ENCODE results near the gene GABRG3. TPM values are rescaled to one million over a fixed set of nuclear protein-coding genes. Genes with fewer than 3 reads are reported as not detected.

Gene GABRG3
- total and polyA plus RNA-seq, 2 experiments from 2014 or later = 0.10 to 1.4 TPM

DNA sequence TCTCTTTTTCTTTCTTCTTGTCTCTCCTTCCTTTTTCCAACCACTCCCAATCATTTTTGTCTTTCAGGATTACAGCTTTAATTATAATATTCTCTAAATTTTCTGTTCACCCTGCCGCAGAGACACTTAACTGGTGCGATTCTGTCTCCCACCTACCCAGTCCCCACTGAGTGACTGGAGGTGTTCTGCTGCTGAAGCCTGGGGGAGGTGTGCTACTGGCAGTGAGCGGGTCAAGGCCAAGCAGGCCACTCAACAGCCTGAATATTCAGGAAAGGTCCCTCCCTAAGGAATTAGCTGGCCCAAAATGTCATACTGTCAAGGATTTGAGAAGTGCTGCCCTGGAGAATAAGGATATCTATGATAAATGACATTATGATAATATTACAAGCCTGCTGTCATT, 126.5 kb downstream of the GABRG3 start (continued):
- TF ChIP-seq, protein P1, sequence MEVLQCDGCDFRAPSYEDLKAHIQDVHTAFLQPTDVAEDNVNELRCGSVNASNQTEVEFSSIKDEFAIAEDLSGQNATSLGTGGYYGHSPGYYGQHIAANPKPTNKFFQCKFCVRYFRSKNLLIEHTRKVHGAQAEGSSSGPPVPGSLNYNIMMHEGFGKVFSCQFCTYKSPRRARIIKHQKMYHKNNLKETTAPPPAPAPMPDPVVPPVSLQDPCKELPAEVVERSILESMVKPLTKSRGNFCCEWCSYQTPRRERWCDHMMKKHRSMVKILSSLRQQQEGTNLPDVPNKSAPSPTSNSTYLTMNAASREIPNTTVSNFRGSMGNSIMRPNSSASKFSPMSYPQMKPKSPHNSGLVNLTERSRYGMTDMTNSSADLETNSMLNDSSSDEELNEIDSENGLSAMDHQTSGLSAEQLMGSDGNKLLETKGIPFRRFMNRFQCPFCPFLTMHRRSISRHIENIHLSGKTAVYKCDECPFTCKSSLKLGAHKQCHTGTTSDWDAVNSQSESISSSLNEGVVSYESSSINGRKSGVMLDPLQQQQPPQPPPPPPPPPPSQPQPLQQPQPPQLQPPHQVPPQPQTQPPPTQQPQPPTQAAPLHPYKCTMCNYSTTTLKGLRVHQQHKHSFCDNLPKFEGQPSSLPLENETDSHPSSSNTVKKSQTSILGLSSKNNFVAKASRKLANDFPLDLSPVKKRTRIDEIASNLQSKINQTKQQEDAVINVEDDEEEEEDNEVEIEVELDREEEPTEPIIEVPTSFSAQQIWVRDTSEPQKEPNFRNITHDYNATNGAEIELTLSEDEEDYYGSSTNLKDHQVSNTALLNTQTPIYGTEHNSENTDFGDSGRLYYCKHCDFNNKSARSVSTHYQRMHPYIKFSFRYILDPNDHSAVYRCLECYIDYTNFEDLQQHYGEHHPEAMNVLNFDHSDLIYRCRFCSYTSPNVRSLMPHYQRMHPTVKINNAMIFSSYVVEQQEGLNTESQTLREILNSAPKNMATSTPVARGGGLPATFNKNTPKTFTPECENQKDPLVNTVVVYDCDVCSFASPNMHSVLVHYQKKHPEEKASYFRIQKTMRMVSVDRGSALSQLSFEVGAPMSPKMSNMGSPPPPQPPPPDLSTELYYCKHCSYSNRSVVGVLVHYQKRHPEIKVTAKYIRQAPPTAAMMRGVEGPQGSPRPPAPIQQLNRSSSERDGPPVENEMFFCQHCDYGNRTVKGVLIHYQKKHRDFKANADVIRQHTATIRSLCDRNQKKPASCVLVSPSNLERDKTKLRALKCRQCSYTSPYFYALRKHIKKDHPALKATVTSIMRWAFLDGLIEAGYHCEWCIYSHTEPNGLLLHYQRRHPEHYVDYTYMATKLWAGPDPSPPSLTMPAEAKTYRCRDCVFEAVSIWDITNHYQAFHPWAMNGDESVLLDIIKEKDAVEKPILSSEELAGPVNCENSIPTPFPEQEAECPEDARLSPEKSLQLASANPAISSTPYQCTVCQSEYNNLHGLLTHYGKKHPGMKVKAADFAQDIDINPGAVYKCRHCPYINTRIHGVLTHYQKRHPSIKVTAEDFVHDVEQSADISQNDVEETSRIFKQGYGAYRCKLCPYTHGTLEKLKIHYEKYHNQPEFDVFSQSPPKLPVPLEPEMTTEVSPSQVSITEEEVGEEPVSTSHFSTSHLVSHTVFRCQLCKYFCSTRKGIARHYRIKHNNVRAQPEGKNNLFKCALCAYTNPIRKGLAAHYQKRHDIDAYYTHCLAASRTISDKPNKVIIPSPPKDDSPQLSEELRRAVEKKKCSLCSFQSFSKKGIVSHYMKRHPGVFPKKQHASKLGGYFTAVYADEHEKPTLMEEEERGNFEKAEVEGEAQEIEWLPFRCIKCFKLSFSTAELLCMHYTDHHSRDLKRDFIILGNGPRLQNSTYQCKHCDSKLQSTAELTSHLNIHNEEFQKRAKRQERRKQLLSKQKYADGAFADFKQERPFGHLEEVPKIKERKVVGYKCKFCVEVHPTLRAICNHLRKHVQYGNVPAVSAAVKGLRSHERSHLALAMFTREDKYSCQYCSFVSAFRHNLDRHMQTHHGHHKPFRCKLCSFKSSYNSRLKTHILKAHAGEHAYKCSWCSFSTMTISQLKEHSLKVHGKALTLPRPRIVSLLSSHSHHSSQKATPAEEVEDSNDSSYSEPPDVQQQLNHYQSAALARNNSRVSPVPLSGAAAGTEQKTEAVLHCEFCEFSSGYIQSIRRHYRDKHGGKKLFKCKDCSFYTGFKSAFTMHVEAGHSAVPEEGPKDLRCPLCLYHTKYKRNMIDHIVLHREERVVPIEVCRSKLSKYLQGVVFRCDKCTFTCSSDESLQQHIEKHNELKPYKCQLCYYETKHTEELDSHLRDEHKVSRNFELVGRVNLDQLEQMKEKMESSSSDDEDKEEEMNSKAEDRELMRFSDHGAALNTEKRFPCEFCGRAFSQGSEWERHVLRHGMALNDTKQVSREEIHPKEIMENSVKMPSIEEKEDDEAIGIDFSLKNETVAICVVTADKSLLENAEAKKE (CRISPR knock-in tag; IDR thresholded peaks at IDR 0.05) = no peak
- no peak for TF ChIP-seq JUNB (IDR thresholded peaks at IDR 0.05; ENCODE audit: unreplicated experiment)
- no peak for TF ChIP-seq CREB1 (CRISPR knock-in tag; IDR thresholded peaks at IDR 0.05; ENCODE audit: low read depth)
- TF ChIP-seq EZH2 (IDR thresholded peaks at IDR 0.05; ENCODE audit: low read depth, unreplicated experiment) = no peak
- TF ChIP-seq ZNF114 (CRISPR knock-in tag; IDR thresholded peaks at IDR 0.05) = no peak

DNA sequence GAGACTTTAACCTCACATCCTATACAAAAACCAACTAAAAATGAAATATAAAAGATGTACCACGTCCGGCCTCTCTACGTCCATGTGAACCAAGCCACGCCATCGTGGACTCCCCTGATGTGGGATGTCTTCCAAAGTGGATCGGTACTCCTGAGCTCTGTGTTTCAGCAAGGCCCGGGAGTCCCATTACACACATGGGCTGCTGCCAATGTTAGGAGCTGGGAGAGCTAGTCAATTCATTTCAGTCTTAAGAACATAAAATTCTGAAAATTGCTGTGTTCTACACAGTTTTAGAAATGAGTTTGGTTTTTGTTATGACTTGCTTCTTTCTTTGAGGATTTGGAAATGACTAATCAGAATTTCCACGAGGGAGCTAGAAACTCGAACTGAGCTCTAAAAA, 131.0 kb downstream of the GABRG3 start:
- no peak overlapping the region for H3K4me3 Mint-ChIP-seq
- H3K27me3 ChIP-seq (ENCODE audit: insufficient read depth) = no peaks in the 10 kb centered on the region
- H3K36me3 ChIP-seq (ENCODE audit: insufficient read depth) = no peaks in the 10 kb centered on the region
- no peaks in the 10 kb centered on the region for H3K27me3 Mint-ChIP-seq (ENCODE audit: insufficient read depth, low read depth, poor library complexity)
- H3K4me1 Mint-ChIP-seq = peaks cover 4% of the 10 kb centered on the region; the same call in 2 of the 3 replicates
- H3F3A ChIP-seq (replicated peaks; ENCODE audit: low read depth) = no peaks in the 10 kb centered on the region
- no peak overlapping the region for H3K4me2 ChIP-seq
- H3K4me1 ChIP-seq (ENCODE audit: insufficient read depth) = peaks cover 5% of the 10 kb centered on the region; the same call in 1 of the 2 replicates
- no peak overlapping the region for H3K27ac Mint-ChIP-seq
- H3K9me3 Mint-ChIP-seq = no peaks in the 10 kb centered on the region
- H2AFZ ChIP-seq = no peak overlapping the region
- H3K4me3 ChIP-seq = no peak overlapping the region
- no peak for DNase-seq (ENCODE audit: low spot score)
- TF ChIP-seq STAT1 (IDR thresholded peaks at IDR 0.05; ENCODE audit: unreplicated experiment) (no peak), ZNF114 (CRISPR knock-in tag; IDR thresholded peaks at IDR 0.05) (no peak), CREB1 (CRISPR knock-in tag; IDR thresholded peaks at IDR 0.05; ENCODE audit: low read depth) (no peak)
- no peaks in the 10 kb centered on the region for H4K20me1 ChIP-seq (replicated peaks; ENCODE audit: insufficient read depth)
- H3K27ac ChIP-seq (ENCODE audit: low read depth) = no peak overlapping the region
- no peak for ATAC-seq
- H3K9me2 ChIP-seq (ENCODE audit: insufficient read depth) = peaks cover 2% of the 10 kb centered on the region; the same call in 1 of the 2 replicates
- no peaks in the 10 kb centered on the region for H3K36me3 Mint-ChIP-seq (ENCODE audit: low read depth)
- H3K79me2 ChIP-seq (replicated peaks; ENCODE audit: insufficient read depth) = no peaks in the 10 kb centered on the region

Measured in GM23338 (cell line).